GM04503 (cell line): ENCODE results near the gene GYG2.
"Not testable (repeated sequence)": the region's sequence is repeated elsewhere in the genome, so short reads cannot be mapped to it uniquely, and the experiment has no call there.

Source experiments
- DNase-seq: peaks from one replicate; pipeline ENCODE4 v3.0.0-alpha.2; 2012; ENCODE audit warnings: low read depth

The GYG2 gene

DNA sequence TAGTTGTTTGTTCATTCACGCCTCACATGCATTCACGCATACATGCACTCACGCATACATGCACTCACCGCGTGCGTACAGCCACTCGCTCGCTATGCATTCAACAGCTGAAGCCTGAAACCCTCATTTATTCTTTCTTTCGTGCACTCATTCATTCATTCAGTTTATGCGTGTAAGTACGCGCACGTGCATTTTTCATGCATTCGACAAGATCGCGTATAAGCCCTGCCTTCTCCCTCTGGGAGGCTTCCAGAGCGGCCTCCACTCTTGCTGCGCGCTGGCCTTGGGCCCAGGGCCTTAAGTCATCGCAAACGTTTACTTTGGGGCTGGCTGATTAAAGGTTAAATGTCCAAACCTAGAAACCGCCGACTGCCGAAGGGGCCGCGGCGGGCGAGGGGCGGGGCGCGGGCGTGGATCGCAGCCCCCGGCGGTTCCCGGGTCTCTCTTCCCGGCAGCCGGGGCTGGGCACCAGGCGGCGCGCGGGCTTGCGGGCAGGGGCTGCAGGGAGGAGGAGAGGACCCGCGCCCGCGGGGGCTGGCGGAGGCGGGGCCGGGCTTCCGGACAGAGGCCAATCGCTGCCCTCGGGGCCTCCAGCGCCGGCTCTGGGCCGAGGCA is at the start of gene GYG2:
Gene GYG2 (plus strand): TSS at position 587 of the 615 bp plus-strand sequence. CDS start 1,259 bp downstream, outside the sequence.
- no peak for DNase-seq

DNA sequence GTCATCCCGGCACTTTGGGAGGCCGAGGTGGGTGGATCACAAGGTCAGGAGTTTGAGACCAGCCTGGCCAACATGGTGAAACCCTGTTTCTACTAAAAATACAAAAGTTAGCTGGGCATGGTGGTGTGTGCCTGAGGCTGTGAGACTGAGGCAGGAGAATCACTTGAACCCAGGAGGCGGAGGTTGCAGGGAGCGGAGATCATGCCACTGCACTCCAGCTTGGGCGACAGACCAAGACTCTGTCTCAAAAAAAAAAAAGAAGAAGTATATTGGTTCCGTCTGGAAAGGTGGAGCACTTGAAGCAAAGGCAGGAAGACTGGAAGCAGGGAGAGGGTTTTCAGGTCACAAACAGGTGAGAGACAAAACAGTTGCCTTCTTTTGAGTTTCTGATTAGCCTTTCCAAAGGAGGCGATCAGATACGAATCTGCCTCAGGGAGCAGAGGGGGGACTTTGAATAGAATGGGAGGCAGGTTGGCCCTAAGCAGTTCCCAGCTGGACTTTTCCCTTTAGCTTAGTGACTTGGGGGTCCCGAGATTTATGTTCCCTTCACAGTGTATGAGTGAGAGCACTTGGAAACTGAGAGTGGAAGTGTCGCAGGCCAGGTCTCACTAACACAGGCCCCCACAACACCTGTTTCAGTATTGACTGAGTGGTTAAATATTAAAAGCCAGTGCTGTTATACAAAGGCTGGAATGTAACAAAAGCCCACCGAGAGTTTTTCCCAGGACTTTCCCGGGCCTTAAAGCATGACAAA is 48.1 kb upstream of the GYG2 start:
- not testable (repeated sequence) for DNase-seq

DNA sequence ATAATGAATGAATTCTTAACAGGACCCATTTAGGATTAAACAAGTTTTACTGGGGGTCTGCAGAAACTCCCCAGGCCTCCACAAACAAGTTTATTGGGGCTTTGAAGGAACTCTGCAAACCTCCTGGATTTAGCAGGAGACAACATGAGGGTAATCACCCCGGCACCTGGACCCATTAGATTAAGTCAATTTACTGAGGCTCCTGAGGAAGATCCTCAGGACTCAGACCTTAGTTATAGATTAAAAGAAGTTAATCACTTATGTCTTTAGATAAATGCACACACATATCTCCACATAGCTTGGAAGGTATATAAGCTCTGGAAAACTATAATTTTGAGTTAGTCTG is 47.5 kb upstream of the GYG2 start:
- DNase-seq, result no peak

DNA sequence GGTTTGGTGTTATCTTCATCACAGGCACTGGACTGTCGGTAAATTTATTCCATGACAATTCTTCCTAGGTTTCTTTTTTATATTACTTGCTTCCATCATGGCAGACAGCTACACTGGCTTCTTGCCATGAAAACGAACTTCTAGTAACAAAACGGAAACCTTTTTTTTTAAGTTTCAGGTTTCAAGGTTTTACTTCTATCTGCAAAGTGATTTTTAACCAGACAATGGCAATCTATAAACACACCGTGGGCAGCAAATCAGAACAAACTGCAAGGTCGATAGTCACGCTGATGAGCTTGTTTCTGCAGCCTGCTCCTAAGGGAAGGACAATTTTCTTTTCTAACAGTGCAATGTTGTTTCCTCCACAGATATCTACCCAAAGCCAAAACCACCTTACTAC is 47.0 kb upstream of the GYG2 start:
- no peak for DNase-seq

DNA sequence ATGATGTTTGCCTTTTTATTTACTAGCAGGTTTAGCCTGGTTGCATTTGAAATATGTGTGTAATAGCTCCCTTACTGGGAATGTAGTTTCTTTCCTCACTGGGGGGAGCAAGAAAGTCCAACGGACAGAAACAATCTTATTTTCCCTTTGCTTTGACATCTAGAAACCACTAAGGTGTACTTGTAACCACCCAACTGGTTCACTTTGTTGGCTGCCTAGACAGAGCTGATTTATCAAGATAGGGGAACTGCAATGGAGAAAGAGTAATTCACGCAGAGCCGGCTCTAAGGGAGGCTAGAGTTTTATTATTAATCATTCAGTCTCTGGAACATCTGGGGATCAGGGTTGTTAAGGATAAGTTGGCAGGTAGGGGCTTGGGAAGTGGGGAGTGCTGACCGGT is 46.6 kb upstream of the GYG2 start:
- DNase-seq, result no peak

DNA sequence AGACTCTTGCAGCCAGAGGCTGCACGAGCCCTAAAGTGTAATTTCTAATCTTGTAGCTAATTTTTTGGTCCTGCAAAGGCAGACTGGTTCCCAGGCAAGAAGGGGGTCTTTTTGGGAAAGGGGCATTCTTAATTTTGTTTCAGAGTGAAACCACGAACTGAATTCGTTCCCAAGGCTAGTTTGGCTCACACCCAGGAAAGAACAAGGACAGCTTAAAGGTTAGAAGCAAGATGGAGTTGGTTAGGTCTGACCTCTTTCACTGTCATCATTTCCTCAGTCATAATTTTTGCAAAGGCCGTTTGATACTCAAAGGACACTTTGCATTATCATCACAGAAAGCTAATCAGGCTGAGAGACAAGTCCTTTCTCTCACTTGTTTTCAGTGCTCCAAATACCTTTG is 46.0 kb upstream of the GYG2 start:
- no peak for DNase-seq

DNA sequence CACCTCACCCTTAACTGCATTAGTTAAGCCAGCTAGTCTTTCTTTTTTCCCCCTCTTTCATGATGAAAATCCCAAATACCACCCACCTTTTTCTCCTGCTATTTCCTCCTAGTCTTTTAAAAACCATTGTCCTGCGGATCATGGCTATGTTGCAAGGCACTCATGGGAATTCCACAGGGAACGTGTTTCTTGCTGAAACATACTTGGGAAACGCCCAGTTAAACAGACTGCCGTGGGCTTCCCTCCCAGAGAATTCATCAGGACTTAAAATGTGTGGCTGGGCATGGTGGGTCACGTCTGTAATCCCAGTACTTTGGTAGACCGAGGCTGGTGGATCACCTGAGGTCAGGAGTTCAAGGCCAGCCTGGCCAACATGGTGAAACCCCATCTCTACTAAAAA is 44.7 kb upstream of the GYG2 start:
- DNase-seq, result no peak

DNA sequence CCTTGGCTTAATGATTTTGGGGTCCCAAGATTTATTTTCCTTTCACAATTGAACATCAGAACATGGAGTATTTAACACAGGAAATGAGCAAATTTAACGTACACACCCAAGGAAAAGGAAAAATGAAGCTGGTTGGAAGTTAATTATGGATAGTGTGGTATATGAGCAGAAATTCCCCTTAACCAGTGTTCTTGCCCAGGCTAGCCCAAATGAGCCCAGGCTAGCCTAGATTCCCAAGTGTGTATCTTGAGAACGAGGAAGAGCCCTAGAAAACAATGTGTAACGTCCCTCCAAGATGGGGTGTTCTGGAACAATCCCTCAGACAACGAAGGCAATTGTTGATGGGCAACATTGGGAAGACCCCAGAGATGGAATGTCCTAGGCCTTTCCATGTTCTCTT is 43.2 kb upstream of the GYG2 start:
- DNase-seq, result no peak

DNA sequence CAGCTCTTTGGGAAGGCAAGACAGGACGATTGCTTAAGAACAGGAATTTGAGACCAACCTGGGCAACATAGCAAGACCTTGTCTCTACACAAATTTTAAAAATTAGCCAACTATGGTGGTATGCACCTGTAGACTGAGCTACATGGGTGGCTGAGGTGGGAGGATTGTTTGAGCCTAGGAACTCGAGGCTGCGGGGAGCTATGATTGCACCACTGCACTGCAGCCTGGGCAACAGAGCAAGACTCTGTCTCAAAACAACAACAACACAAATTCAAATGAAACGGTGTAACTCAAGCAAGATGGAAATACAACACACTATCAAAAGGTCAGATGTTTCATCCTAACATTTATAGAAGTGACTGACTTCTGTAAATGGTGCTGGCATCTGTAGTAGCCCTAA is 39.8 kb upstream of the GYG2 start:
- DNase-seq, result no peak

DNA sequence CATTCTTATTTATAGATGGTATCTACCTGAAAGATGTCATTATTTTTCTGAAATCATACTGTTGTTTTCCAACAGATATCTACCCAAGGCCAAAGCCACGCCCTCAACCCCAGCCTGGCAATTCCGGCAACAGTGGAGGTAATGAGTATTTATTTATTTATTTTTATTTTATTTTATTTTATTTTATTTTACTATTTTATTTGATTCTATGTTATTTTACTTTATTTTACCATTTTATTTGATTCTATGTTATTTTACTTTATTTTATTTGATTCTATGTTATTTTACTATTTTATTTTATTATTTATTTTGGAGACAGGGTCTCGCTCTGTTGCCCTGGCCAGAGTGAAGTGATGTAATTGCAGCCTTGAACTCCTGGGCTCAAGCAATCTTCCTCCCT is 39.2 kb upstream of the GYG2 start:
- DNase-seq, result no peak

DNA sequence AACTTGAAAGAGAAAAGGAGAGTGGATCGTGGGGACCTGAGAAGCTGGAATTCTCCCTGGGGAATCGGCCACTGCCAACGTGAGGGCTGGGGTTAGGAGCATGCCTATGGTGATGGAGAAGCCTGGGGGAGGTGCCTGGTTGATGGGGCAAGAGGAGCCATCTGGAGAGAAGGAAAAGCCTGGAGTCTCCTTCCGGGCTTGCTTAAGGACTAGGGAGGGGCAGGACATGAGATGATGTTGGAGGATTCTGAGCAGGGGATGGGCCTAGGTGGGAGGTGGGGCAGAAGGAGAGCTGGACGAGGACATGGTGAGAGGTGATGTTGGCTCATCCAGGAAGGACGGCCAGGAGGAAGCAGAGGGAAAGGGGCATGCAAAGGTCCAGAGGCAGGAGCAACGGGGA is 35.0 kb upstream of the GYG2 start:
- no peak for DNase-seq

DNA sequence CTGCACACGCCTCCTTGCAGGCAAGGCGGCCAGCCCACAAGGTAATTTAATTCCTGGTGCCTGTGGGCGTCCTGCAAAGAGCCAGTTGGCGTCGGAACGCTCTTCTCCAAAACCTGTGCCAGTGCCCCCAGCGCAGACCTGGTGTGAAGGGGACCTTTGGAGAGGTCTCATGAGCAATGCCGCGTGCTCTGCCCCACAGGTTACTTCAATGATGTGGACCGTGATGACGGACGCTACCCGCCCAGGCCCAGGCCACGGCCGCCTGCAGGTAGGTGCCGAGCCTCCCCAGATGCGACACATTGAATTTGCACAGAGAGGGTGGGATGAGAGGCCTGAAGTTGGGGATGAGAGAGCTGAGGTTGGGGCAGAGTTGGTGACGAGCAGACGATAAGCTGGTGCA is 34.4 kb upstream of the GYG2 start:
- no peak for DNase-seq

DNA sequence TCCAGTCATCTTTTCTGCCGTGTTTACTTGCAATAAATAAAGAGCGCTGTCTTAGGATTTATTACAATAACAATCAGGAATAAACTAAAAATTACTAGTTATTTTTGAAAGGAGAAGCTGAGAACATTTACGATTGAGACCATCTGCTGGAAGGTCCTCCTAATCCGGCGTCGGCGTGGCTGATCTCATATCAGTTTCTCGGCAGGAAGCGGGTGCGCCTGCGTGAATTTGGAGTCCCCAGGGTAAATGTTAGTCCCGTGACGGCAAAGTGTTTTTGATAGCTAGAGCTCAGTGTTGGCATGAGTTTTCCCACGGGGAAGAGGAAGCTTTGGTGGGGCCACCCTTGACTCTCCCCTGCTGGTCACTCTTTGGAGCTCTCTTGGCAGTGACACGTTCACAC is 31.9 kb upstream of the GYG2 start:
- DNase-seq, result not testable (repeated sequence)

DNA sequence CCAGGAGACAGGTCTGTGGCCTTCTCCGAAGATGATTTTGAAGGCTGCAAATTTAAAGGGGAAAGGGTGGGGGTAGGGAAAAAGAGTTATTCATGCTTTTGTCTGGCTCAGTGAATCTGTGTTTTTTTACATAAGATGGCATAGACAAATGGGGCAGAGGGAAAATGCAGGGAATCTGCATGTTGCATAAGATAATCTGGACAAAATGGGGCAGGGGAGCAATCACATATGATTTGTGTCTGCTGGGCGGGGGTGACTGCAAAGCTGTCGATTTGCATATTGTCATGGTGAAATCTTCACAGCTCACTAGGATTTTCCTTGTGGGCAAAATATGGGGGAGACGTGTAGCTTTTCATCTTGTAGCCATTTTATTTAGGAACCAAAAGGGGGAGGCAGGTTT is 29.4 kb upstream of the GYG2 start:
- DNase-seq, result no peak

DNA sequence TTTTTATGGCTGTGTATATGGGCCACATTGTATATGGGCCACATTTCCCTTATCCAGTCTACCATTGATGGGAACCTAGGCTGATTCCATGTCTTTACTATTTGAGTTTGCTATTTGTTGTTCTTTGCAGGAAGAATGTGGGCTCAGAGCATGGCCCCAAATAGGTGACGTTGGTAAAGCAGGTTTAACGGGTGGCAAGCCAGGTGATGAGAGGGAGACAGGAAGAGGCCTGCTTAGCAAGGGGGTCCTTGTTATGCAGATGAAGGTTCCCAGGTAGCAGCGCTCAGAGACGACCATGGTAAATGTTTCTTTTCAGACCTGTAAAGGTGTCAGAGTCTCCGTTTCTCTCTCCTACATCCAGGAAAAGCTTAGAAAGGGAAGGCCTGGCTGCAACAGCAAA is 28.8 kb upstream of the GYG2 start:
- not testable (repeated sequence) for DNase-seq

DNA sequence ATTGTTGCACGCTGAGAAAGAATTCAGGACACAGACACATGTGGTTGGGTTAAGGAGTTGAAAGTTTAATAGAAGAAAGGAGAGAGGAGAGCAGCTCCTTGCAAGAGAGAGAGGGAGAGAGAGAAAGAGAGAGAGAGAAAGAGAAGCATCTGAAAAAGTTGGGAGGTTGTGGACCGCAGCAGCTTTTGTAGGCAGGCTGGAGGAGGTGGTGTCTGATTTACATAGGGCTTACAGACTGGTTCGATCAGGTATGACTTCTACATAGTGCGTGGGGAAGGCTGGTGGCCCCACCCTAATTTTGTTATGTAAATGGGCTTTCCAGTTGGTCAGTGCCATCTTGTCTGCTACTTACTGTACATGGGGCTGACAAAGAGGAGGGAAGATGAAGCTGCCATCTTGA is 27.5 kb upstream of the GYG2 start:
- no peak for DNase-seq

DNA sequence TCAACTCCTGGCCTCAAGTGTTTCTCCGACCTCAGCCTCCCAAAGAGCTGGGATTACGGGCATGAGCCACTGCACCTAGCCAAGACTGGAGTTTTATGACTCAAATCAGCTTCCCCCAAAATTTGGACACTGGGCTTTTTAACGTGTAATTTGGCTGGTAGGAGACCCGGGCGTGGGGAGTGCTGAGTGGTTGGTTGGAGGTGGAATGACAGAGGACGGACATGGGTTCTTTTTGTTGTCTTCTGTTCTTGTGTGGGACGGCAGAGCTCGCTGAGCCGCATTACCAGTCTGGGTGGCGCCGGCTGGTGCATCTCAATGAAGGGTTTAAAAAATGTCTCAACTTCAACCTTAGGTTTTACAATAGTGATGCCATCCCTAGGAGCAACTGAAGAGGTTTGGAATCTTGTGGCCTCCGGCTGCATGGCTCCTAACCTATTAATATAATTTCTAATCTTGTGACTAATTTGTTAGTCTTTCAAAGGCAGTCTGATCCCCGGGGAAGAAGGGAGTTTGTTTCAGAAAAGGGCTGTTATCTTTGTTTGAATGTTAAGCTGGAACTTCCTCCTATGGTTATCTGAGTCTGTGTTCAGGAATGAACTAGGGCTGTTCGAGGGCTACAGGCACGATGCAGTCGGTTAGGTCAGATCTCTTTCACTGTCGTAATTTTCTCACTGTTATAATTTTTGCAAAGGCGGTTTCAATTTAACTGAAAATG is 26.2 kb upstream of the GYG2 start:
- not testable (repeated sequence) for DNase-seq

DNA sequence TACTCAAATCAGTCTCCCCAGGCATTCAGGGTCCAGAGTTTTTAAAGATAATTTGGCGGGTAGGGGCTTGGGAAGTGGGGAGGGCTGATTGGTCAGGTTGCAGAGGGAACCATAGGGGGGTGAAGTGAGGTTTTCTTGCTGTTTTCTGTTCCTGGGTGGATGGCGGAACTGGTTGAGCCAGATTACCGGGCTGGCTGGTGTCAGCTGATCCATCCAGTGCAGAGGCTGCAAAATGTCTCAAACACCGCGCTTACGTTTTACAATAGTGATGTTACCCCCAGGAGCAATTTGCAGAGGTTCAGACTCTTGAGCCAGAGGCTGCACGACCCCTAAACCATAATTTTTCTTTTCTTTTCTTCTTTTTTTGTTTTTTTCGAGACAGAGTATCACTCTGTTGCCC is 25.2 kb upstream of the GYG2 start:
- not testable (repeated sequence) for DNase-seq

DNA sequence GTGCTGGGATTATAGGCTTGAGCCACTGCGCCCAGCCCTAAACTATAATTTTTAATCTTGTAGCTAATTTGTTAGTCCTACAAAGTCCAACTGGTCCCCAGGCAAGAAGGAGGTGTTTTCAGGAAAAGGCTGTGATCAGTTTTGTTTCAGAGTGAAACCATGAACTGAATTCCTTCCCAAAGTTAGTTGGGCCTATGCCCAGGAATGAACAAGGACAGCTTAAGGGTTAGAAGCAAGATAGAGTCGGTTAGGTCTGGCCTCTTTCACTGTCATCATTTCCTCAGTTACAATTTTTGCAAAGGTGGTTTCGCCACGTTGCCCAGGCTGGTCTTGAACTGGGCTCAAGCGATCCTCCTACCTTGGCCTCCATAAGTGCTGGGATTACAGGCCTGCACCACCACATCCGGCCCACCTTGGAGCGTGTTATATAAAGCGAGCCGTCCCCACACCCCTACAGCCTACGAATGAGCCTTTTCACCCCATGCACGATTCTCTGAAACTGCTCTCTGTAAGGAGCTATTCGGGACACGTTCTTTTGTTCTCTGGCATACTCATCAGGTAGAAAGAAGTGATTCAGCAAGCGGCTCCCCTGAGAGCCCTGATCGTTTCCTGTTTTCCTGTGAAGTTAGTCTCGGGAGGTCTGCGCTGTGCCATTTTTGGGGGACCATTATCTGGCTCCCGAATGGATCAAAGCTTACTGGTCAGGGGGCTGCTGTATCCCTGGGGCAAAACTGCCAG is 24.5 kb upstream of the GYG2 start:
- DNase-seq, result not testable (repeated sequence)

DNA sequence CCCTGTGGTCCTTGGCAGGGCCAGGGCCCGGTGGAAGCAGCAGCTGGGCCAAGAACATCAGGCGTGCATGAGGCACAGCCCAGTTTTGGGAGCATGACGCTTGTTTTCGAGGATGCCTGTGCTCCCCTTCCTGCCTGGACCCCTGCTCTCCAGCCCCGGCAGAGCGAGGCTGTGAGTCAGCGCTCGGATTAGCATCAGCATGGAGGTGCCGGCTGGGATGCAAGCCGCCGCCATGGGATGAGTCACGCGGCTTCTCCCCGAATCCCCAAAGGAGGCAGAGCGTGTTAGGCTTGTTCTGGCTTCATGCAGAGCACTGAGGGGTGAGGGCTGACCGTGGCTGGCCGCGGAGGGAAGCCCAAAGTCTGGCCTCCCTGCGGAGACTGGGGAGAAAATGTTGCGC is 23.9 kb upstream of the GYG2 start:
- DNase-seq, result peak; percentile 31

DNA sequence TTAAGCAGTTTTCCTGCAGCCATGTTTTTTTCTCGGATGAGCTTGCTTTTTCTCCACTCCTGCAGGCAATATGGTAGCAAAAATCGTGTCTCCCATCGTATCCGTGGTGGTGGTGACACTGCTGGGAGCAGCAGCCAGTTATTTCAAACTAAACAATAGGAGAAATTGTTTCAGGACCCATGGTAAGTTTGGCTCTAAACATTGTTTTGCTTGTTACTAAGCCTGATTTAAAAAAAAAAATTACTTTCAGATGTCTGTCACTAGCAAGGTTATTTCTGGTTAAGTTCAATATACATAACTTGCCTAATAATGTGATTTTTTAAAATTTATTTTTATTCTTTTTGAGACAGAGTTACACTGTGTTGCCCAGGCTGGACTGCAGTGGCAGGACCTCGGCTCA is 17.5 kb upstream of the GYG2 start:
- DNase-seq, result no peak

DNA sequence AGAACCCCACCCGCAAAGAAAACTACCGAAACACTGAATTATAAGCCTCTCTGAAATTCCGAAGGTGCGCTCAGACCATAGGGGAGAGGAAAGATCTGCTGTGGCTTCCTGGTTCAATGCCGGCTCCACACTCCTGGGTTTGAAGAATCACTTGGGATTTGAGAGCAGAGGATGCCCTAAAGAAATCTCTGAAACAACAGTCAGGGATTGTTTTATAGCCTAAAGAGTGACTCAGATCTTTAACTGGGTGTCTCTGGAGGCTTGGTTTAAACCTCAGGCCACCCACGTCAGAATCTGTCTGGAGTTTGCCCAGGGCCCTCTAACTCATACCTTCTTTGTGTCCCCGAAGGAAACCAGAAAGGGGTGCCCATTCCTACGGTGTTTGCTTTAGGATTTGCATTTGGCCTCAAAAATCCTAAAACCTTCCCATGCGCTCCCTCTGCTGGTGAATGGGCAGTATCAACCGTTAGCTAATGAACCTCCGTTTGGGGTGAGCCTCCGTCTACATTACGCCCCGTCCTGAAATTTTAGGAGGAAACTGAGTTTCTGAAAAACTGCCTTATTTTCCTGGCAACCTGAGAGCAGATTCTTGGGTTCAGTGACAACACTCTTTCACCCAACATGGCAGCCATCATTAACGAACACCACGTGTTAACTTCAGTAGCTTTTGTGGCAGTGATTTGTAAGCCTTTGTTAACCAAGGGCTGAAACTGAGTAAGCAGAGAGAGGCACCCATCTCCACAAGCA is 16.4 kb upstream of the GYG2 start:
- DNase-seq, result not testable (repeated sequence)
